Keratinocyte (primary cell): Measurements from ENCODE around the gene UNC13B. TPM values are rescaled to one million over a fixed set of nuclear protein-coding genes. Genes with fewer than 3 reads are reported as not detected.

ENCODE experiments used
- DNase-seq: peaks from one replicate; pipeline ENCODE4 v3.0.0-alpha.2; 2011; ENCODE audit warnings: low read depth, missing footprints, low spot score
- FAIRE-seq: peaks from 2 replicates; lab custom pipeline; 2011; peaks lifted over from hg19 to GRCh38; lab: Jason Lieb, UNC
- H2AFZ ChIP-seq: 2 replicates; pipeline ENCODE4 v1.6.0; 2012; ENCODE audit warnings: low read length, control low read depth, inconsistent platforms; ENCODE audit not compliant: control insufficient read depth
- H3K27ac ChIP-seq: 2 replicates; pipeline ENCODE4 v1.5.1; 2011; ENCODE audit warnings: low read length; ENCODE audit not compliant: control insufficient read depth, insufficient read depth
- H3K27me3 ChIP-seq: 3 replicates; pipeline ENCODE4 v1.6.0; 2011; ENCODE audit warnings: low read length; ENCODE audit not compliant: control insufficient read depth, insufficient read depth; ENCODE audit errors: extremely low read depth
- H3K36me3 ChIP-seq, 2 experiments: 2 replicates in 1 of 2; 3 replicates in 1 of 2; pipeline ENCODE4 v1.5.1; 2011; ENCODE audit warnings: low read length in 2 of 2, mild to moderate bottlenecking in 1 of 2; ENCODE audit not compliant: control insufficient read depth in 2 of 2, insufficient read depth in 2 of 2; ENCODE audit errors: extremely low read depth in 1 of 2
- H3K4me1 ChIP-seq: 3 replicates; pipeline ENCODE4 v1.5.1; 2011; ENCODE audit warnings: low read length; ENCODE audit not compliant: control insufficient read depth, insufficient read depth; ENCODE audit errors: extremely low read depth
- H3K4me2 ChIP-seq: 3 replicates; pipeline ENCODE4 v1.6.0; 2011; ENCODE audit warnings: low read depth, low read length; ENCODE audit not compliant: control insufficient read depth, insufficient read depth; ENCODE audit errors: extremely low read depth
- H3K4me3 ChIP-seq, 3 experiments: fragments of 200-600 bp in 1 of 3; sonication (generic) in 1 of 3; 2 replicates in 2 of 3; 3 replicates in 1 of 3; pipeline ENCODE4 v1.5.1; 2011 to 2016; ENCODE audit warnings: low read length in 3 of 3, mild to moderate bottlenecking in 3 of 3, control low read depth in 2 of 3, inconsistent platforms in 1 of 3, low read depth in 1 of 3, mixed read lengths in 1 of 3, mixed run types in 1 of 3, moderate library complexity in 1 of 3; ENCODE audit not compliant: control insufficient read depth in 2 of 3, insufficient read depth in 2 of 3; ENCODE audit errors: extremely low read depth in 1 of 3
- H3K79me2 ChIP-seq: 2 replicates; pipeline ENCODE4 v1.6.0; 2012; ENCODE audit warnings: low read length; ENCODE audit not compliant: control insufficient read depth, insufficient read depth
- H3K9ac ChIP-seq: 3 replicates; pipeline ENCODE4 v1.6.0; 2011; ENCODE audit warnings: low read length; ENCODE audit not compliant: control insufficient read depth, insufficient read depth; ENCODE audit errors: extremely low read depth
- H3K9me1 ChIP-seq: 3 replicates; pipeline ENCODE4 v1.6.0; 2011; ENCODE audit warnings: low read length; ENCODE audit not compliant: control insufficient read depth, insufficient read depth; ENCODE audit errors: extremely low read depth
- H3K9me3 ChIP-seq: 2 replicates; pipeline ENCODE4 v1.5.1; 2012; ENCODE audit warnings: low read depth, low read length; ENCODE audit not compliant: control insufficient read depth
- H4K20me1 ChIP-seq: 3 replicates; pipeline ENCODE4 v1.6.0; 2011; ENCODE audit warnings: low read length; ENCODE audit not compliant: control insufficient read depth, insufficient read depth; ENCODE audit errors: extremely low read depth
- CTCF ChIP-seq, 3 experiments: IDR thresholded peaks in 1 of 3; conservative IDR thresholded peaks in 1 of 3; optimal IDR thresholded peaks in 1 of 3; 2 replicates in 2 of 3; 3 replicates in 1 of 3; pipeline versions ENCODE3 to v1.5.1; 2011; ENCODE audit warnings: low read length in 3 of 3, mild to moderate bottlenecking in 3 of 3, moderate library complexity in 2 of 3, control low read depth in 1 of 3, inconsistent platforms in 1 of 3; ENCODE audit not compliant: insufficient read depth in 2 of 3; ENCODE audit errors: extremely low read depth in 1 of 3
- EZH2 ChIP-seq: IDR thresholded peaks from one replicate; pipeline ENCODE4 v1.6.1; 2012; ENCODE audit warnings: inconsistent platforms, mild to moderate bottlenecking, low read length, moderate library complexity
- dilution Hi-C: fragments of 300-500 bp; cut with MboI; formaldehyde crosslinking; loops from one replicate; pipeline ENCODE4 v1.7.0; 2020; ENCODE audit warnings: low sequenced_read_pairs; ENCODE audit not compliant: extremely low pct_ligation_motif_present
- polyA plus RNA-seq, 5 experiments: library from polyadenylated mRNA; depleted of rRNA in 3 of 5; stranded (reverse) in 3 of 5; stranded (forward) in 1 of 5; unstranded in 1 of 5; fragments of >200 nt; gene quantifications; 1 replicate in 1 of 5; 2 replicates in 3 of 5; 3 replicates in 1 of 5; pipeline versions ENCODE4 v1.2.1 to v1.2.3, GENCODE V29; 2011 to 2012; ENCODE audit warnings: missing spikeins in 2 of 5, low read depth in 1 of 5, low replicate concordance in 1 of 5

UNC13B gene
- polyA plus RNA-seq, 1 donor (not counting 4 experiments of a cell fraction or from before 2014, with no cell fraction given), result 9.3 TPM

DNA sequence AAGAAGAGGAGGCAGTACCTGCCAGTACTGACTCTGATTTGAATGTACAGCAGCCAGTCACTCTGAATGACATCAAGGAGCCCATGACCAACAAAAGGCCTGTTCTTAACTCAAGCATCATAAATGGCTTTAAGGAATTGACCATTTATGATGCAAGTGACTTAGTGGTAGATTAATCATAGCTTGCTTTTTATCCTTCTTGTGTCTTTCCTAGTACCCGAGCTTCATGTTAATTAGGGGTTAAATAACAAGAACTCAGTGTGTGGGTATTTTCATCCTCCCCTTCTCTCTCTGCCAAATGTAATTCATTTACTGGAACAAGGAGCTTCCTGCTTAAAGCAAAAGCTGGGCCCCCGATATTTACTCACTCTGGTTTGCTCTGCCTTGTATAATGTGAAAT lies 146.5 kb downstream of the UNC13B start:
- TF ChIP-seq CTCF (optimal IDR thresholded peaks at IDR 0.05 in 1 of 3, IDR thresholded peaks at IDR 0.05 in 1 of 3, conservative IDR thresholded peaks at IDR 0.05 in 1 of 3; ENCODE audit: extremely low read depth in 1 of 3, insufficient read depth in 2 of 3, low read length in 3 of 3), result no peak
- TF ChIP-seq EZH2, result no peak

DNA sequence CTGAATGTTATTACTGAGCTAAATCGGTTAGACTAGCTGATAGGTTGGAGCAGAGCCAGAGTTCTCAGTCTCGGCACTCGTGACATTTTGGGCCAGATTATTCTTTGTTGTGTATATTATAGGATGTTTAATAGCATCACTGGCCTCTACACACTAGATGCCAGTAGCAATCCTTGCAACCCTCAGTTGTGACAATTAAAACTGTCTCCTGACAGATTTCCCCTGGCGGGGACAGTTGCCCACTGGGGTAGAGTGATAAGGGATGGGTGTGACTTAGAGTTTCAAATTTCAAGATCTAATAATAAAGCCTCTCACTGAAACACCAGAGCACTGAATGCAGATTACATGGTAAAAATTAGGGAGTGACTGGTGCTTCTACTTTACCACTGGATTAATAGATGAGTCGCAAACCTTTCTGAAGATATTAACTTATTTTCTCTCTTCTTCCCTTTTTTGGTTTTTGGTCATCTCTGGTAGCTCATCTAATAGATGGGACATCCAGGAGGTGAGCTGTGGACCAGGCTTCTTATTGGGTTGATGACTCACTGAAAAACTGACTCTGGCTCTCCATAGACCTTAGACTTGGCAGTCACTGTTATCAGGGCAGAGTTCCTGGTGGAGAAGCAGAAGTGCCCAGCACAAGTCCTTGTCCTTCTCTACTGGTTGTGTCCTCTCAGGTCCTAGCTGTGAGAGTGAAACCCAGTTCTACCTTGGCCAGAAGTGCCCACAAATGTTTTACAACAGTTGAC lies 150.3 kb downstream of the UNC13B start:
- FAIRE-seq, result no peak
- Histone ChIP-seq H3K9me3 (no peaks in the 10 kb centered on the region), H3K4me2 (no peak overlapping the region), H3K4me3 (no peak overlapping the region), H3K9ac (no peak overlapping the region), H4K20me1 (no peaks in the 10 kb centered on the region), H3K79me2 (no peaks in the 10 kb centered on the region), H3K27me3 (no peaks in the 10 kb centered on the region), H3K4me1 (no peaks in the 10 kb centered on the region), H3K36me3 (peaks cover 0 to 2% of the 10 kb centered on the region in 2 experiments), H3K27ac (no peak overlapping the region), H3K9me1 (no peaks in the 10 kb centered on the region), H2AFZ (no peak overlapping the region)
- dilution Hi-C loops, result no loop called here
- no peak for DNase-seq
- no peak for TF ChIP-seq EZH2
- no peak for TF ChIP-seq CTCF (optimal IDR thresholded peaks at IDR 0.05 in 1 of 3, IDR thresholded peaks at IDR 0.05 in 1 of 3, conservative IDR thresholded peaks at IDR 0.05 in 1 of 3; ENCODE audit: extremely low read depth in 1 of 3, insufficient read depth in 2 of 3, low read length in 3 of 3)

More for the DNA sequence above, 146.5 kb downstream of the UNC13B start:
- H3K36me3 ChIP-seq, result peaks cover 0 to 2% of the 10 kb centered on the region in 2 experiments
- no peak overlapping the region for H3K4me3 ChIP-seq
- no peak overlapping the region for H3K4me2 ChIP-seq
- H4K20me1 ChIP-seq, result no peaks in the 10 kb centered on the region
- H3K4me1 ChIP-seq, result no peaks in the 10 kb centered on the region
- DNase-seq (no peak), FAIRE-seq (no peak)
- no peaks in the 10 kb centered on the region for H3K9me1 ChIP-seq
- no peaks in the 10 kb centered on the region for H3K79me2 ChIP-seq
- no peaks in the 10 kb centered on the region for H3K27me3 ChIP-seq
- no peak overlapping the region for H3K27ac ChIP-seq
- no peak overlapping the region for H3K9ac ChIP-seq
- H2AFZ ChIP-seq, result no peak overlapping the region
- dilution Hi-C loops, result no loop called here
- H3K9me3 ChIP-seq, result no peaks in the 10 kb centered on the region
